Glutamatergic neuron (in vitro differentiated cells): ENCODE measurements around the gene NRK. TPM values are rescaled to one million over a fixed set of nuclear protein-coding genes. Genes with fewer than 3 reads are reported as not detected.
"Not testable (repeated sequence)": the region's sequence is repeated elsewhere in the genome, so short reads cannot be mapped to it uniquely, and the experiment has no call there.

Source experiments
- DNase-seq: peaks from one replicate; pipeline ENCODE4 v3.0.0; 2022
- H3K27ac Mint-ChIP-seq: one replicate; pipeline ENCODE4 v1.8.0; 2020; ENCODE audit warnings: mild to moderate bottlenecking, mixed read lengths, inconsistent platforms; ENCODE audit not compliant: unreplicated experiment
- H3K27me3 Mint-ChIP-seq: one replicate; pipeline ENCODE4 v1.8.0; 2020; ENCODE audit warnings: mild to moderate bottlenecking, moderate library complexity, mixed read lengths, inconsistent platforms; ENCODE audit not compliant: unreplicated experiment
- H3K36me3 Mint-ChIP-seq: one replicate; pipeline ENCODE4 v1.8.0; 2020; ENCODE audit warnings: mild to moderate bottlenecking, mixed read lengths, inconsistent platforms; ENCODE audit not compliant: unreplicated experiment
- H3K4me1 Mint-ChIP-seq: one replicate; pipeline ENCODE4 v1.8.0; 2020; ENCODE audit warnings: mild to moderate bottlenecking, low read depth, mixed read lengths, inconsistent platforms; ENCODE audit not compliant: unreplicated experiment
- H3K4me3 Mint-ChIP-seq: one replicate; pipeline ENCODE4 v1.8.0; 2020; ENCODE audit warnings: mild to moderate bottlenecking, mixed read lengths, inconsistent platforms; ENCODE audit not compliant: unreplicated experiment
- H3K9me3 Mint-ChIP-seq: one replicate; pipeline ENCODE4 v1.8.0; 2020; ENCODE audit warnings: mild to moderate bottlenecking, moderate library complexity, mixed read lengths, inconsistent platforms; ENCODE audit not compliant: unreplicated experiment
- CTCF ChIP-seq: fragments of 200-600 bp; sonication (generic); IDR thresholded peaks from one replicate; pipeline ENCODE4 v1.5.0; 2021; ENCODE audit not compliant: partially characterized antibody, unreplicated experiment
- total RNA-seq: library from RNA; stranded (reverse); fragmentation: NEBNext Ultra II Directional; extraction: Animal tissue kit (Norgen Biotek cat#: 25700); gene quantifications from one replicate; pipeline ENCODE4 v1.2.1, GENCODE V29; 2021; ENCODE audit not compliant: unreplicated experiment

The NRK gene
- total RNA-seq, 1 donor from 2014 or later: 0.29 TPM

GRCh38 chrX:105829011-105829410, 6.7 kb downstream of the NRK start:
- no peak overlapping the region for H3K27ac Mint-ChIP-seq
- no peak for TF ChIP-seq CTCF
- no peaks in the 10 kb centered on the region for H3K4me1 Mint-ChIP-seq

GRCh38 chrX:105837232-105837631, 14.9 kb downstream of the NRK start:
- Mint-ChIP-seq H3K4me3 (no peak overlapping the region), H3K27ac (no peak overlapping the region), H3K4me1 (no peaks in the 10 kb centered on the region), H3K27me3 (peaks cover 1% of the 10 kb centered on the region), H3K36me3 (no peaks in the 10 kb centered on the region), H3K9me3 (no peaks in the 10 kb centered on the region)
- no peak for DNase-seq
- TF ChIP-seq CTCF: no peak

More at GRCh38 chrX:105829011-105829410, 6.7 kb downstream of the NRK start:
- Mint-ChIP-seq H3K36me3 (no peaks in the 10 kb centered on the region), H3K4me3 (no peak overlapping the region), H3K9me3 (peaks cover 1% of the 10 kb centered on the region), H3K27me3 (no peaks in the 10 kb centered on the region)
- DNase-seq: no peak

- TF ChIP-seq CTCF: no peak
- no peak overlapping the region for H3K27ac Mint-ChIP-seq
- H3K27me3 Mint-ChIP-seq: no peaks in the 10 kb centered on the region
- DNase-seq: no peak
- peaks cover 7% of the 10 kb centered on the region for H3K36me3 Mint-ChIP-seq
- H3K4me3 Mint-ChIP-seq: no peak overlapping the region
- no peaks in the 10 kb centered on the region for H3K4me1 Mint-ChIP-seq
- no peaks in the 10 kb centered on the region for H3K9me3 Mint-ChIP-seq
Observed at GRCh38 chrX:105845631-105846030, 23.3 kb downstream of the NRK start.

GRCh38 chrX:105850100-105850499, 27.8 kb downstream of the NRK start:
- H3K4me1 Mint-ChIP-seq, H3K27me3 Mint-ChIP-seq, H3K27ac Mint-ChIP-seq, DNase-seq, H3K4me3 Mint-ChIP-seq, H3K36me3 Mint-ChIP-seq, H3K9me3 Mint-ChIP-seq: not testable (repeated sequence)

- Mint-ChIP-seq H3K9me3 (no peaks in the 10 kb centered on the region), H3K4me1 (peaks cover 6% of the 10 kb centered on the region), H3K36me3 (no peaks in the 10 kb centered on the region)
Observed at GRCh38 chrX:105865709-105866108, 43.4 kb downstream of the NRK start.

More at GRCh38 chrX:105865709-105866108, 43.4 kb downstream of the NRK start:
- H3K27ac Mint-ChIP-seq: no peak overlapping the region
- DNase-seq: no peak
- TF ChIP-seq CTCF: no peak
- no peaks in the 10 kb centered on the region for H3K27me3 Mint-ChIP-seq
- no peak overlapping the region for H3K4me3 Mint-ChIP-seq
